AG04449 (cell line): ENCODE results near the gene BLOC1S3.

Experiments
- CTCF ChIA-PET: fragments of 350-600 bp; formaldehyde crosslinking; extraction: SDS; loops from one replicate; lab custom pipeline; 2021; ENCODE audit warnings: antibody characterized with exemption; lab: Yijun Ruan, JAX
- POLR2A ChIA-PET: fragments of 400-600, 350-600 bp; formaldehyde crosslinking; extraction: SDS; loops from one replicate; lab custom pipeline; 2020; ENCODE audit warnings: antibody characterized with exemption, inconsistent platforms; lab: Yijun Ruan, JAX
- DNase-seq: peaks from one replicate; pipeline ENCODE4 v3.0.0-alpha.2; 2010; ENCODE audit warnings: low read depth, low spot score
- H3K4me3 ChIP-seq: 2 replicates; pipeline ENCODE4 v1.5.1; 2011; ENCODE audit warnings: low read depth, mild to moderate bottlenecking, control low read depth, low read length
- CTCF ChIP-seq: IDR thresholded peaks from one replicate; pipeline ENCODE4 v1.5.1; 2011; ENCODE audit warnings: mild to moderate bottlenecking, moderate library complexity, low read length, control low read depth, inconsistent platforms; ENCODE audit not compliant: insufficient read depth; ENCODE audit errors: missing control alignments

Gene BLOC1S3

GRCh38 chr19:45172611-45173208 lies 5.9 kb upstream of the BLOC1S3 start:
- DNase-seq: no peak
- H3K4me3 ChIP-seq: no peak overlapping the region
- CTCF ChIA-PET: interaction anchor here (0.5 kb wide), 1 partner anchor 221 kb away, joined by 4 read pairs; no protein-coding TSS in a partner anchor
- POLR2A ChIA-PET: no interaction called here
- no peak for TF ChIP-seq CTCF

GRCh38 chr19:45173816-45174215 lies 4.8 kb upstream of the BLOC1S3 start:
- POLR2A ChIA-PET: no interaction called here

GRCh38 chr19:45175515-45176345 lies 2.9 kb upstream of the BLOC1S3 start:
- no peak overlapping the region for H3K4me3 ChIP-seq
- CTCF ChIA-PET: no interaction called here
- POLR2A ChIA-PET: no interaction called here
- TF ChIP-seq CTCF: no peak
- no peak for DNase-seq

More at GRCh38 chr19:45173816-45174215, 4.8 kb upstream of the BLOC1S3 start:
- CTCF ChIA-PET: interaction anchor here (1.4 kb wide), 1 partner anchor 10 kb away, joined by 4 read pairs; no protein-coding TSS in a partner anchor
- DNase-seq: peak; percentile 75
- no peak for TF ChIP-seq CTCF
- H3K4me3 ChIP-seq: no peak overlapping the region

- DNase-seq: peak; percentile 23
- ChIA-PET POLR2A (interaction anchor here (1.0 to 2.5 kb wide), 6 partner anchors 9 to 301 kb away, joined by 3 to 16 read pairs (median 5); partner anchors contain the start of genes CLASRP and PPP1R37), CTCF (interaction anchor here (0.6 to 2.3 kb wide), 14 partner anchors 8 to 160 kb away, joined by 3 to 12 read pairs (median 4); no protein-coding TSS in a partner anchor)
- H3K4me3 ChIP-seq: peak within 1 kb of the TSS; percentile 90
- no peak for TF ChIP-seq CTCF
Measured at GRCh38 chr19:45177817-45178261, 745 bp upstream of the BLOC1S3 start, which contains the start of gene TRAPPC6A. TSS of gene TRAPPC6A (minus strand) at chr19:45178237. CDS start at chr19:45178218, 19 bp downstream.

- CTCF ChIA-PET: interaction anchor here (0.6 to 2.3 kb wide), 9 partner anchors 8 to 160 kb away, joined by 3 to 12 read pairs (median 4); no protein-coding TSS in a partner anchor
- TF ChIP-seq CTCF: no peak
- H3K4me3 ChIP-seq: peak overlapping the region; percentile 90
- POLR2A ChIA-PET: interaction anchor here (0.5 to 2.5 kb wide), 6 partner anchors 13 to 299 kb away, joined by 3 to 16 read pairs (median 3); partner anchors contain the start of genes CLASRP and PPP1R37
- DNase-seq: no peak
Measured at GRCh38 chr19:45179072-45179891, 698 bp downstream of the BLOC1S3 start.
